Panc1 (cell line): ENCODE data around the gene NF1. TPM values are rescaled to one million over a fixed set of nuclear protein-coding genes. Genes with fewer than 3 reads are reported as not detected.

Source experiments
- ATAC-seq: fragments of 200-7000 bp; cut with Tn5 transposase; 2 replicates; pipeline ENCODE4 v1.9.1; 2020; ENCODE audit warnings: mild to moderate bottlenecking, moderate library complexity
- BruUV-seq: library from RNA; stranded (reverse); fragments of 400-500 nt; replicated peaks from 2 replicates; lab custom pipeline; 2021; lab: Mats Ljungman, UMichigan
- CTCF ChIA-PET: fragments of 300-600 bp; sonication (Branson Sonifier 250); formaldehyde crosslinking; loops from one replicate; lab custom pipeline; 2022; ENCODE audit warnings: antibody characterized with exemption; lab: Charles Lee
- POLR2A ChIA-PET: fragments of 300-600 bp; sonication (Branson Sonifier 250); formaldehyde crosslinking; loops from one replicate; lab custom pipeline; 2022; ENCODE audit warnings: antibody characterized with exemption; lab: Charles Lee
- DNase-seq: peaks from one replicate; pipeline ENCODE4 v3.0.0-alpha.2; 2010; ENCODE audit warnings: low read depth, low spot score
- H3K27ac ChIP-seq: 2 replicates; pipeline ENCODE4 v1.5.1; 2011; ENCODE audit warnings: mild to moderate bottlenecking, low read length, inconsistent platforms
- H3K27me3 ChIP-seq: fragments of 200-500 bp; sonication (Bioruptor generic); 2 replicates; pipeline ENCODE4 v1.6.0; 2014; ENCODE audit warnings: low read length, inconsistent platforms; ENCODE audit not compliant: control insufficient read depth, insufficient read depth
- H3K36me3 ChIP-seq: fragments of 200-500 bp; sonication (Bioruptor generic); 2 replicates; pipeline ENCODE4 v1.5.1; 2014; ENCODE audit warnings: inconsistent platforms, mild to moderate bottlenecking, low read length, moderate library complexity; ENCODE audit not compliant: control insufficient read depth, insufficient read depth
- H3K4me1 ChIP-seq: 2 replicates; pipeline ENCODE4 v1.5.1; 2011; ENCODE audit warnings: inconsistent platforms, mild to moderate bottlenecking, low read length, moderate library complexity; ENCODE audit not compliant: control insufficient read depth, insufficient read depth
- H3K4me3 ChIP-seq, 2 experiments: 2 replicates each; pipeline ENCODE4 v1.5.1; 2011 to 2012; ENCODE audit warnings: low read depth in 2 of 2, low read length in 2 of 2, mild to moderate bottlenecking in 2 of 2, inconsistent platforms in 1 of 2, moderate library complexity in 1 of 2
- H3K9me3 ChIP-seq: fragments of 200-500 bp; sonication (Bioruptor generic); 2 replicates; pipeline ENCODE4 v1.5.1; 2014; ENCODE audit warnings: low read depth, mild to moderate bottlenecking, inconsistent platforms, low read length, moderate library complexity; ENCODE audit not compliant: control insufficient read depth, insufficient read depth
- POLR2AphosphoS5 ChIP-seq: IDR thresholded peaks from 2 replicates; pipeline ENCODE4 v1.6.1; 2012; ENCODE audit warnings: mild to moderate bottlenecking, low read depth, low read length, moderate library complexity
- SIN3A ChIP-seq: IDR thresholded peaks from 2 replicates; pipeline ENCODE4 v1.6.1; 2012; ENCODE audit warnings: low read depth, mild to moderate bottlenecking, low read length, moderate library complexity, borderline replicate concordance; ENCODE audit not compliant: insufficient read depth
- TCF7L2 ChIP-seq: IDR thresholded peaks from 2 replicates; pipeline ENCODE4 v1.6.1; 2011; ENCODE audit warnings: mild to moderate bottlenecking, low read depth, low read length, inconsistent platforms
- in situ Hi-C: cut with HindIII; loops from 2 replicates; pipeline ENCODE4 v1.10.0; 2016; ENCODE audit warnings: low sequenced_read_pairs, low pct_unique_long_range_greater_than_20kb
- intact Hi-C: fragments of 100-400 bp; cut with micrococcal nuclease; formaldehyde crosslinking; loops from one replicate; pipeline ENCODE4 v1.10.0; 2022; ENCODE audit not compliant: unreplicated experiment
- total RNA-seq: library from RNA; stranded (reverse); gene quantifications from one replicate; pipeline ENCODE4 v1.2.1, GENCODE V29; 2021; ENCODE audit not compliant: unreplicated experiment
- TF ChIP-seq, protein P1 (sequence below): fragments of 450-650 bp; IDR thresholded peaks from 2 replicates; pipeline ENCODE4 v1.5.1; 2017; ENCODE audit warnings: mild to moderate bottlenecking
- TF ChIP-seq, protein P2 (sequence below), 2 experiments: IDR thresholded peaks; 2 replicates each; pipeline ENCODE4 v1.6.1; 2011 to 2012; ENCODE audit warnings: low read depth in 2 of 2, control low read depth in 1 of 2, low read length in 1 of 2, mild to moderate bottlenecking in 1 of 2, moderate library complexity in 1 of 2; ENCODE audit not compliant: insufficient read depth in 1 of 2

NF1 gene
- total RNA-seq, 1 experiment from 2014 or later = 82.5 TPM

DNA sequence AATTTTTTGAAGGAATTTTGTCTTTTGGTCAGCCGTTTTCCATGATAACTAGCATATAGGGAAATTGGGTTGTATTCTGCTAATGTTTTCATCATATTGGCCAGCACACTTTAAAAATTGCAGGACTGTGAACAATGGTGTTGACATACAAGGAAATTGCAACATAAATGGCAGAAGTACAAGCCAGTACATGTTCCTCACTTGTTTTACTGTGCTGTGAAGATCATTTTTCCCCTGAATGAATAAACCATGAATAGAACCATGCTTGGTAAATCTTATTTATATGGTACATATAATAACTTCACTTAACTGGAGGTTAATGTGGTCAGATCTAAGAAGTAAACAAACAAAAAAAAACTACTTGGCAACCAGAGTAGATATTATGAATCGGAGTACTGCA, 179.5 kb downstream of the NF1 start:
- DNase-seq = no peak
- CTCF ChIA-PET = no interaction called here
- no peaks in the 10 kb centered on the region for H3K36me3 ChIP-seq
- H3K27ac ChIP-seq = no peak overlapping the region
- H3K4me1 ChIP-seq = peaks cover 4% of the 10 kb centered on the region; the same call in 1 of the 2 replicates
- BruUV-seq = no TSS peak
- in situ Hi-C loops = no loop called here
- H3K27me3 ChIP-seq = no peaks in the 10 kb centered on the region
- POLR2A ChIA-PET = no interaction called here
- no peaks in the 10 kb centered on the region for H3K9me3 ChIP-seq
- TF ChIP-seq SIN3A (no peak), TCF7L2 (no peak)
- TF ChIP-seq, protein P1, sequence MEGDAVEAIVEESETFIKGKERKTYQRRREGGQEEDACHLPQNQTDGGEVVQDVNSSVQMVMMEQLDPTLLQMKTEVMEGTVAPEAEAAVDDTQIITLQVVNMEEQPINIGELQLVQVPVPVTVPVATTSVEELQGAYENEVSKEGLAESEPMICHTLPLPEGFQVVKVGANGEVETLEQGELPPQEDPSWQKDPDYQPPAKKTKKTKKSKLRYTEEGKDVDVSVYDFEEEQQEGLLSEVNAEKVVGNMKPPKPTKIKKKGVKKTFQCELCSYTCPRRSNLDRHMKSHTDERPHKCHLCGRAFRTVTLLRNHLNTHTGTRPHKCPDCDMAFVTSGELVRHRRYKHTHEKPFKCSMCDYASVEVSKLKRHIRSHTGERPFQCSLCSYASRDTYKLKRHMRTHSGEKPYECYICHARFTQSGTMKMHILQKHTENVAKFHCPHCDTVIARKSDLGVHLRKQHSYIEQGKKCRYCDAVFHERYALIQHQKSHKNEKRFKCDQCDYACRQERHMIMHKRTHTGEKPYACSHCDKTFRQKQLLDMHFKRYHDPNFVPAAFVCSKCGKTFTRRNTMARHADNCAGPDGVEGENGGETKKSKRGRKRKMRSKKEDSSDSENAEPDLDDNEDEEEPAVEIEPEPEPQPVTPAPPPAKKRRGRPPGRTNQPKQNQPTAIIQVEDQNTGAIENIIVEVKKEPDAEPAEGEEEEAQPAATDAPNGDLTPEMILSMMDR = no peak
- intact Hi-C loops = no loop called here
- no peak for ATAC-seq
- H3K4me3 ChIP-seq = no peak overlapping the region

DNA sequence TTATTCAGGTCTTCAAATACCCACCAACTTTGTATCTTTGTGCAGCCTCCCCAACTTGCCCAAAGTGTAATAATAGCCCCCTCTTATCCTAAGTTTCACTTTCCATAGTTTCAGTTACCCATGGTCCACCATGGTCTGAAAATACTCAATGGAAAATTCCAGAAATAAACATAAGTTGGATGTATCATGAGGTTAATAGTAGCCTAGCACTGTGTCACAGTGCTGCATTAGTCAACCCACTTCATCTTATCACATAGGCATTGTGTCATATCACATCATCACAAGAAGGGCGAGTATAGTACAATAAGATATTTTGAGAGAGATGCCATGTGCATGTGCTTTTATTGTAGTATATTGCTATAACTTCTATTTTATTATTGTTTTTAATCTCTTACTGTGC, 180.3 kb downstream of the NF1 start:
- ChIA-PET POLR2A (no interaction called here), CTCF (no interaction called here)
- H3K4me1 ChIP-seq = no peaks in the 10 kb centered on the region
- no peak for ATAC-seq
- no peaks in the 10 kb centered on the region for H3K36me3 ChIP-seq
- H3K4me3 ChIP-seq = no peak overlapping the region
- intact Hi-C loops (no loop called here), in situ Hi-C loops (no loop called here)
- no peaks in the 10 kb centered on the region for H3K9me3 ChIP-seq
- BruUV-seq = no TSS peak
- no peaks in the 10 kb centered on the region for H3K27me3 ChIP-seq
- DNase-seq = no peak
- no peak for TF ChIP-seq TCF7L2
- TF ChIP-seq, protein P2, sequence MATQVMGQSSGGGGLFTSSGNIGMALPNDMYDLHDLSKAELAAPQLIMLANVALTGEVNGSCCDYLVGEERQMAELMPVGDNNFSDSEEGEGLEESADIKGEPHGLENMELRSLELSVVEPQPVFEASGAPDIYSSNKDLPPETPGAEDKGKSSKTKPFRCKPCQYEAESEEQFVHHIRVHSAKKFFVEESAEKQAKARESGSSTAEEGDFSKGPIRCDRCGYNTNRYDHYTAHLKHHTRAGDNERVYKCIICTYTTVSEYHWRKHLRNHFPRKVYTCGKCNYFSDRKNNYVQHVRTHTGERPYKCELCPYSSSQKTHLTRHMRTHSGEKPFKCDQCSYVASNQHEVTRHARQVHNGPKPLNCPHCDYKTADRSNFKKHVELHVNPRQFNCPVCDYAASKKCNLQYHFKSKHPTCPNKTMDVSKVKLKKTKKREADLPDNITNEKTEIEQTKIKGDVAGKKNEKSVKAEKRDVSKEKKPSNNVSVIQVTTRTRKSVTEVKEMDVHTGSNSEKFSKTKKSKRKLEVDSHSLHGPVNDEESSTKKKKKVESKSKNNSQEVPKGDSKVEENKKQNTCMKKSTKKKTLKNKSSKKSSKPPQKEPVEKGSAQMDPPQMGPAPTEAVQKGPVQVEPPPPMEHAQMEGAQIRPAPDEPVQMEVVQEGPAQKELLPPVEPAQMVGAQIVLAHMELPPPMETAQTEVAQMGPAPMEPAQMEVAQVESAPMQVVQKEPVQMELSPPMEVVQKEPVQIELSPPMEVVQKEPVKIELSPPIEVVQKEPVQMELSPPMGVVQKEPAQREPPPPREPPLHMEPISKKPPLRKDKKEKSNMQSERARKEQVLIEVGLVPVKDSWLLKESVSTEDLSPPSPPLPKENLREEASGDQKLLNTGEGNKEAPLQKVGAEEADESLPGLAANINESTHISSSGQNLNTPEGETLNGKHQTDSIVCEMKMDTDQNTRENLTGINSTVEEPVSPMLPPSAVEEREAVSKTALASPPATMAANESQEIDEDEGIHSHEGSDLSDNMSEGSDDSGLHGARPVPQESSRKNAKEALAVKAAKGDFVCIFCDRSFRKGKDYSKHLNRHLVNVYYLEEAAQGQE (IDR thresholded peaks at IDR 0.05; ENCODE audit: insufficient read depth in 1 of 2, low read depth in 2 of 2, low read length in 1 of 2) = no peak
- no peak for TF ChIP-seq SIN3A
- TF ChIP-seq, protein P1 = no peak
- TF ChIP-seq POLR2AphosphoS5 = no peak
- no peak overlapping the region for H3K27ac ChIP-seq
